Measurements from ENCODE around the gene AUTS2. TPM values are rescaled to one million over a fixed set of nuclear protein-coding genes. Genes with fewer than 3 reads are reported as not detected.

Gene AUTS2
- polyA plus RNA-seq, 1 experiment = 0.54 TPM

- TF ChIP-seq CTCF (IDR thresholded peaks at IDR 0.05; ENCODE audit: insufficient read depth, low read depth, low read length) = no peak
- CTCF ChIA-PET = no interaction called here
- no peak for DNase-seq (ENCODE audit: low read depth)
- POLR2A ChIA-PET = no interaction called here
- H3K4me3 ChIP-seq (ENCODE audit: low read depth, low read length) = no peak overlapping the region
- no peaks in the 10 kb centered on the region for H3K36me3 ChIP-seq (ENCODE audit: control insufficient read depth, insufficient read depth, low read length)
- H3K27me3 ChIP-seq (ENCODE audit: control insufficient read depth, insufficient read depth, low read length) = no peaks in the 10 kb centered on the region
Measured at GRCh38 chr7:70616211-70616610, 1017.9 kb downstream of the AUTS2 start.

- DNase-seq (ENCODE audit: low read depth) = no peak
- TF ChIP-seq CTCF (IDR thresholded peaks at IDR 0.05; ENCODE audit: insufficient read depth, low read depth, low read length) = no peak
- Histone ChIP-seq H3K27me3 (ENCODE audit: control insufficient read depth, insufficient read depth, low read length) (no peaks in the 10 kb centered on the region), H3K36me3 (ENCODE audit: control insufficient read depth, insufficient read depth, low read length) (no peaks in the 10 kb centered on the region), H3K4me3 (ENCODE audit: low read depth, low read length) (no peak overlapping the region)
- ChIA-PET CTCF (no interaction called here), POLR2A (interaction anchor here (0.7 kb wide), 1 partner anchor 62 kb away, joined by 5 read pairs; no protein-coding TSS in a partner anchor)
Measured at GRCh38 chr7:70616821-70617220, 1018.5 kb downstream of the AUTS2 start.

- DNase-seq (ENCODE audit: low read depth) = no peak
- Histone ChIP-seq H3K27me3 (ENCODE audit: control insufficient read depth, insufficient read depth, low read length) (no peaks in the 10 kb centered on the region), H3K4me3 (ENCODE audit: low read depth, low read length) (no peak overlapping the region), H3K36me3 (ENCODE audit: control insufficient read depth, insufficient read depth, low read length) (no peaks in the 10 kb centered on the region)
- no peak for TF ChIP-seq CTCF (IDR thresholded peaks at IDR 0.05; ENCODE audit: insufficient read depth, low read depth, low read length)
- CTCF ChIA-PET = no interaction called here
- POLR2A ChIA-PET = no interaction called here
Measured at GRCh38 chr7:70618020-70618551, 1019.8 kb downstream of the AUTS2 start.

GRCh38 chr7:70619130-70619529, 1020.9 kb downstream of the AUTS2 start:
- no peak for TF ChIP-seq CTCF (IDR thresholded peaks at IDR 0.05; ENCODE audit: insufficient read depth, low read depth, low read length)
- Histone ChIP-seq H3K4me3 (ENCODE audit: low read depth, low read length) (no peak overlapping the region), H3K27me3 (ENCODE audit: control insufficient read depth, insufficient read depth, low read length) (no peaks in the 10 kb centered on the region), H3K36me3 (ENCODE audit: control insufficient read depth, insufficient read depth, low read length) (no peaks in the 10 kb centered on the region)
- no peak for DNase-seq (ENCODE audit: low read depth)
- ChIA-PET POLR2A (no interaction called here), CTCF (no interaction called here)

GRCh38 chr7:70619659-70620058, 1021.4 kb downstream of the AUTS2 start:
- no peaks in the 10 kb centered on the region for H3K27me3 ChIP-seq (ENCODE audit: control insufficient read depth, insufficient read depth, low read length)
- TF ChIP-seq CTCF (IDR thresholded peaks at IDR 0.05; ENCODE audit: insufficient read depth, low read depth, low read length) = no peak
- POLR2A ChIA-PET = no interaction called here

More at GRCh38 chr7:70619659-70620058, 1021.4 kb downstream of the AUTS2 start:
- H3K36me3 ChIP-seq (ENCODE audit: control insufficient read depth, insufficient read depth, low read length) = no peaks in the 10 kb centered on the region
- CTCF ChIA-PET = no interaction called here
- no peak overlapping the region for H3K4me3 ChIP-seq (ENCODE audit: low read depth, low read length)
- no peak for DNase-seq (ENCODE audit: low read depth)

All from BJ (cell line).